CD4-positive, alpha-beta T cell (primary cell): ENCODE results near the gene KRTAP4-16. TPM values are rescaled to one million over a fixed set of nuclear protein-coding genes. Genes with fewer than 3 reads are reported as not detected.
"Not testable (repeated sequence)": the region's sequence is repeated elsewhere in the genome, so short reads cannot be mapped to it uniquely, and the experiment has no call there.

Source experiments
- ATAC-seq: fragments of 200-7000 bp; cut with Tn5 transposase; one replicate; pipeline ENCODE4 v1.10.0; 2022; ENCODE audit warnings: mild to moderate bottlenecking; ENCODE audit not compliant: poor library complexity
- CTCF ChIA-PET: fragments of 350-600 bp; sonication (Branson Sonifier 250); formaldehyde crosslinking; loops from one replicate; lab custom pipeline; 2021; ENCODE audit warnings: antibody characterized with exemption, inconsistent platforms; lab: Charles Lee
- POLR2A ChIA-PET: fragments of 350-600 bp; sonication (Branson Sonifier 250); formaldehyde crosslinking; loops from one replicate; lab custom pipeline; 2021; ENCODE audit warnings: antibody characterized with exemption, inconsistent platforms; lab: Charles Lee
- DNase-seq, 14 experiments: peaks; one replicate each; pipeline ENCODE4 v3.0.0-alpha.2; 2013 to 2020; ENCODE audit warnings: mixed read lengths in 2 of 14
- H3K27ac ChIP-seq, 2 donors: one replicate each; pipeline versions ENCODE4 v1.5.1 to v1.7.0; 2013; ENCODE audit warnings: low read length in 2 of 2, low read depth in 1 of 2, mild to moderate bottlenecking in 1 of 2
- H3K27me3 ChIP-seq, 2 experiments: 1 replicate in 1 of 2; 2 replicates in 1 of 2; pipeline versions ENCODE4 v1.6.1 to v1.7.0; 2013; ENCODE audit warnings: low read length in 2 of 2, control low read depth in 1 of 2, mild to moderate bottlenecking in 1 of 2, moderate library complexity in 1 of 2; ENCODE audit not compliant: insufficient read depth in 2 of 2, control insufficient read depth in 1 of 2
- H3K36me3 ChIP-seq: one replicate; pipeline ENCODE4 v1.6.1; 2013; ENCODE audit warnings: low read length, control low read depth; ENCODE audit not compliant: insufficient read depth
- H3K4me1 ChIP-seq: one replicate; pipeline ENCODE4 v1.6.1; 2013; ENCODE audit warnings: low read length, control low read depth; ENCODE audit not compliant: insufficient read depth
- H3K4me3 ChIP-seq: one replicate; pipeline ENCODE4 v1.5.1; 2013; ENCODE audit warnings: mild to moderate bottlenecking, low read length, moderate library complexity
- H3K9me3 ChIP-seq, 2 experiments: 1 replicate in 1 of 2; 2 replicates in 1 of 2; pipeline versions ENCODE4 v1.6.1 to v1.7.0; 2013; ENCODE audit warnings: low read length in 2 of 2, mild to moderate bottlenecking in 2 of 2, control low read depth in 1 of 2, moderate library complexity in 1 of 2; ENCODE audit not compliant: control insufficient read depth in 1 of 2, insufficient read depth in 1 of 2
- H3K27ac Mint-ChIP-seq: one replicate; pipeline ENCODE4 v1.8.0; 2020; ENCODE audit warnings: mixed read lengths
- H3K27me3 Mint-ChIP-seq: one replicate; pipeline ENCODE4 v1.8.0; 2021; ENCODE audit warnings: mixed read lengths
- H3K36me3 Mint-ChIP-seq: one replicate; pipeline ENCODE4 v1.8.0; 2021; ENCODE audit warnings: low read depth, mixed read lengths
- H3K4me1 Mint-ChIP-seq: one replicate; pipeline ENCODE4 v1.8.0; 2021; ENCODE audit warnings: low read depth, mixed read lengths
- H3K4me3 Mint-ChIP-seq: one replicate; pipeline ENCODE4 v1.8.0; 2020; ENCODE audit warnings: mild to moderate bottlenecking, mixed read lengths
- H3K9me3 Mint-ChIP-seq: one replicate; pipeline ENCODE4 v1.8.0; 2020; ENCODE audit warnings: mixed read lengths
- CTCF ChIP-seq: fragments of 200-600 bp; IDR thresholded peaks from one replicate; pipeline ENCODE4 v1.8.0; 2022; ENCODE audit warnings: antibody characterized with exemption, mild to moderate bottlenecking
- intact Hi-C, 2 experiments: fragments of 100-400 bp; cut with DNase I in 1 of 2; cut with micrococcal nuclease in 1 of 2; formaldehyde crosslinking; loops; one replicate each; pipeline versions ENCODE4 v1.15.1 to v1.9.0; 2023 to 2025; cut with DNase I, micrococcal nuclease
- total RNA-seq, 174 experiments: library from RNA in 2 of 174; stranded (reverse) in 2 of 174; gene quantifications; one replicate each; pipeline ENCODE4 v1.2.3 and lab custom pipeline; 2021 to 2026

The KRTAP4-16 gene
- total RNA-seq, 2 experiments from 2014 or later = not detected

DNA sequence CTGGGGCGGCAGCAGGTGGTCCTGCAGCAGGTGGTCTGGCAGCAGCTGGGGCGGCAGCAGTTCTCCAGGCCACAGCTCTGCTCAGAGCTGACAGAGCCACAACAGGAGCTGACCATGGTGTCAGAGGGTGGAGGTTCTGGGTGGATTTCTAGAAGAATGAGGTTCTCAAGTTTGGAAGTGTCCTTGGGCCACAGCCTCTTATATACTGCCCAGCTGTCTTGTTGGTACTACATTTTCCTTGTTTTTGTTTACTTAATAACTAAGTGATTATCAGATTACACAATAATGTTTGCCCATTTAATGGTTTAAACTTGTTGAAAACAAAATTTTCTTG lies 47.6 kb upstream of the KRTAP4-16 start, which contains the start of gene KRTAP4-5:
Gene KRTAP4-5 (minus strand): TSS at position 174 of the 334 bp plus-strand sequence. CDS start 58 bp downstream, at position 116.
- POLR2A ChIA-PET = no interaction called here

GRCh38 chr17:41148971-41149651 lies 47.1 kb upstream of the KRTAP4-16 start:
- H3K9me3 Mint-ChIP-seq, ATAC-seq, H3K36me3 Mint-ChIP-seq, H3K4me3 Mint-ChIP-seq, H3K27ac Mint-ChIP-seq, H3K4me3 ChIP-seq, DNase-seq, CTCF ChIA-PET, H3K36me3 ChIP-seq, H3K27ac ChIP-seq, H3K9me3 ChIP-seq, intact Hi-C loops, H3K4me1 Mint-ChIP-seq, POLR2A ChIA-PET, H3K4me1 ChIP-seq, H3K27me3 ChIP-seq: not testable (repeated sequence)
- H3K27me3 Mint-ChIP-seq = peaks cover 13% of the 10 kb centered on the region

More for the DNA sequence above, 47.6 kb upstream of the KRTAP4-16 start, which contains the start of gene KRTAP4-5:
- H3K9me3 ChIP-seq = no peaks in the 10 kb centered on the region
- H3K36me3 ChIP-seq = no peaks in the 10 kb centered on the region
- H3K27ac ChIP-seq = no peak within 1 kb of the TSS
- Mint-ChIP-seq H3K27ac (no peak within 1 kb of the TSS), H3K36me3 (no peaks in the 10 kb centered on the region), H3K4me3 (no peak within 1 kb of the TSS), H3K27me3 (peaks cover 13% of the 10 kb centered on the region), H3K9me3 (no peaks in the 10 kb centered on the region), H3K4me1 (peaks cover 4% of the 10 kb centered on the region)
- CTCF ChIA-PET = no interaction called here
- TF ChIP-seq CTCF = no peak
- H3K4me3 ChIP-seq = no peak within 1 kb of the TSS
- no peaks in the 10 kb centered on the region for H3K27me3 ChIP-seq
- intact Hi-C loops = no loop called here
- ATAC-seq (no peak), DNase-seq (no peak)
- H3K4me1 ChIP-seq = no peaks in the 10 kb centered on the region

- no peaks in the 10 kb centered on the region for H3K27me3 ChIP-seq
- peaks cover 5 to 9% of the 10 kb centered on the region in 2 experiments for H3K9me3 ChIP-seq
- no peak for ATAC-seq
- H3K36me3 ChIP-seq = no peaks in the 10 kb centered on the region
- Mint-ChIP-seq H3K36me3 (peaks cover 10% of the 10 kb centered on the region), H3K27me3 (peaks cover 5% of the 10 kb centered on the region), H3K27ac (no peak overlapping the region), H3K9me3 (peaks cover 5% of the 10 kb centered on the region), H3K4me1 (no peaks in the 10 kb centered on the region), H3K4me3 (no peak overlapping the region)
- no peaks in the 10 kb centered on the region for H3K4me1 ChIP-seq
- H3K4me3 ChIP-seq = no peak overlapping the region
- intact Hi-C loops = no loop called here
- no peak overlapping the region for H3K27ac ChIP-seq
- ChIA-PET POLR2A (no interaction called here), CTCF (no interaction called here)
- DNase-seq = no peak
- TF ChIP-seq CTCF = no peak
Observed at GRCh38 chr17:41147531-41148204, 45.7 kb upstream of the KRTAP4-16 start.
